ENCODE results near the gene HSD17B1. TPM values are rescaled to one million over a fixed set of nuclear protein-coding genes. Genes with fewer than 3 reads are reported as not detected.

HSD17B1 gene
- total RNA-seq, 1 experiment from 2014 or later: 1.5 TPM

DNA sequence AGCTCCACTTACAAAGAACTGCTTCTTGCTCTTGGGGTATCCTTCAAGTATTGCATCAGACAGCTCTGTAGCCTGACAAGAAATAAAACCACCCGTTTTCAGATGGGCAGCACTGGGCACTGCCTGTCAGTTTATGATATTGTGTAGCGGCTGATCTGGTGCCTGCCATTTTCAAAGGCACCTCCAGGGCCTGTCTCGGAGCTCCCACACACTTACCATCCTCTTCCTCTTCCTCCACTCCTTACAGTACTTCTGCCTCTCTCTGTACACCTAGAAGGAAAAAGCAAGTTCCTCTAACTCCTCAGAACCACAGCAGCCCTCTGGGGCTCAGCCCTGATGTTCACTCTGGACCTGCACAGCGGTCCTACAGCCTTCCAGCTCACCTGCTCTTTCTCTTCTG, 20.4 kb downstream of the HSD17B1 start (continued):
- TF ChIP-seq HMGA2 (CRISPR knock-in tag; IDR thresholded peaks at IDR 0.05) (no peak), PRRX2 (CRISPR knock-in tag; IDR thresholded peaks at IDR 0.05) (no peak), GTF2I (CRISPR knock-in tag; conservative IDR thresholded peaks at IDR 0.05) (no peak)
- TF ChIP-seq, protein P1, sequence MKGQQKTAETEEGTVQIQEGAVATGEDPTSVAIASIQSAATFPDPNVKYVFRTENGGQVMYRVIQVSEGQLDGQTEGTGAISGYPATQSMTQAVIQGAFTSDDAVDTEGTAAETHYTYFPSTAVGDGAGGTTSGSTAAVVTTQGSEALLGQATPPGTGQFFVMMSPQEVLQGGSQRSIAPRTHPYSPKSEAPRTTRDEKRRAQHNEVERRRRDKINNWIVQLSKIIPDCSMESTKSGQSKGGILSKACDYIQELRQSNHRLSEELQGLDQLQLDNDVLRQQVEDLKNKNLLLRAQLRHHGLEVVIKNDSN (CRISPR knock-in tag; IDR thresholded peaks at IDR 0.05): no peak

DNA sequence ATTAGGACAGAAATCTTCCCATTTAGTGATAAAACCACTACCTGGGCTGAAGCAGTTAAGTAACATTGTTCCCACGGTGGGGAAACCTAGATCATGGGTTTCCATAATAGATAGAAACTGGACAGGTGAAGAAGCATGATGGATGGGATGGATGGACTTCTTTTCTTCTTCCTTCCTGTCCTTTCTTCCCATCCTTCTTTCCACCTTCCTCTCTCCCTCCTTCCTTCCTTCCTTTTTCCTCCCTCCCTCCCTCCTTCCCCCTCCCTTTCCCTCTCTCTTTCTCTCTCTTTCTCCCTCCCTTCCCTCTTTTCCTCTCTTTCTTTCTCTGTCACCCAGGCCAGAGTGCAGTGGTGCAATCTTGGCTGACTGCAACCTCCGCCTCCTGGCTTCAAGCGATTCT, 21.7 kb downstream of the HSD17B1 start:
- Mint-ChIP-seq H3K9me3 (no peaks in the 10 kb centered on the region), H3K4me1 (peaks cover 20% of the 10 kb centered on the region), H3K27ac (no peak overlapping the region), H3K36me3 (peaks cover 43% of the 10 kb centered on the region), H3K4me3 (no peak overlapping the region), H3K27me3 (ENCODE audit: low read depth) (no peaks in the 10 kb centered on the region)
- no peak for ATAC-seq
- CTCF ChIA-PET: no interaction called here
- no peak for TF ChIP-seq NR2C2 (CRISPR knock-in tag; IDR thresholded peaks at IDR 0.05)
- TF ChIP-seq KAT7 (CRISPR knock-in tag; IDR thresholded peaks at IDR 0.05; ENCODE audit: borderline replicate concordance): no peak
- TF ChIP-seq, protein P2, sequence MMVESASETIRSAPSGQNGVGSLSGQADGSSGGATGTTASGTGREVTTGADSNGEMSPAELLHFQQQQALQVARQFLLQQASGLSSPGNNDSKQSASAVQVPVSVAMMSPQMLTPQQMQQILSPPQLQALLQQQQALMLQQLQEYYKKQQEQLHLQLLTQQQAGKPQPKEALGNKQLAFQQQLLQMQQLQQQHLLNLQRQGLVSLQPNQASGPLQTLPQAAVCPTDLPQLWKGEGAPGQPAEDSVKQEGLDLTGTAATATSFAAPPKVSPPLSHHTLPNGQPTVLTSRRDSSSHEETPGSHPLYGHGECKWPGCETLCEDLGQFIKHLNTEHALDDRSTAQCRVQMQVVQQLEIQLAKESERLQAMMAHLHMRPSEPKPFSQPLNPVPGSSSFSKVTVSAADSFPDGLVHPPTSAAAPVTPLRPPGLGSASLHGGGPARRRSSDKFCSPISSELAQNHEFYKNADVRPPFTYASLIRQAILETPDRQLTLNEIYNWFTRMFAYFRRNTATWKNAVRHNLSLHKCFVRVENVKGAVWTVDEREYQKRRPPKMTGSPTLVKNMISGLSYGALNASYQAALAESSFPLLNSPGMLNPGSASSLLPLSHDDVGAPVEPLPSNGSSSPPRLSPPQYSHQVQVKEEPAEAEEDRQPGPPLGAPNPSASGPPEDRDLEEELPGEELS (CRISPR knock-in tag; IDR thresholded peaks at IDR 0.05): no peak
- no peak for TF ChIP-seq ELF4 (CRISPR knock-in tag; IDR thresholded peaks at IDR 0.05; ENCODE audit: low read depth)
- no peak for TF ChIP-seq NR1H2 (CRISPR knock-in tag; IDR thresholded peaks at IDR 0.05)
- no peak for TF ChIP-seq RORB (CRISPR knock-in tag; IDR thresholded peaks at IDR 0.05)
- no peak for TF ChIP-seq CDX4 (CRISPR knock-in tag; IDR thresholded peaks at IDR 0.05; ENCODE audit: borderline replicate concordance)
- no peak for DNase-seq (ENCODE audit: low spot score)
- POLR2A ChIA-PET: no interaction called here

- peaks cover 20% of the 10 kb centered on the region for H3K4me1 Mint-ChIP-seq
- peak overlapping the region; percentile 85 for H3K27ac Mint-ChIP-seq
- H3K9me3 Mint-ChIP-seq: no peaks in the 10 kb centered on the region
- H3K4me3 Mint-ChIP-seq: peak overlapping the region; percentile 98
- no peaks in the 10 kb centered on the region for H3K27me3 Mint-ChIP-seq (ENCODE audit: low read depth)
- peak; percentile 21 for ATAC-seq
- ChIA-PET CTCF (interaction anchor here (0.8 to 3.3 kb wide), 24 partner anchors 10 to 264 kb away, joined by 3 to 122 read pairs (median 20); partner anchors contain the start of genes CCR10, CNTNAP1, MLX and NAGLU), POLR2A (interaction anchor here (0.5 to 1.6 kb wide), 6 partner anchors 23 to 106 kb away, joined by 3 to 7 read pairs (median 3); partner anchors contain the start of genes CNTNAP1 and PLEKHH3)
- peaks cover 27% of the 10 kb centered on the region for H3K36me3 Mint-ChIP-seq
- DNase-seq (ENCODE audit: low spot score): no peak
- 0 out of 2 replicates have a peak, but pooled peaks have one; percentile 9 for TF ChIP-seq CREB1 (CRISPR knock-in tag; IDR thresholded peaks at IDR 0.05)
- no peak for TF ChIP-seq NFATC4 (CRISPR knock-in tag; IDR thresholded peaks at IDR 0.05)
These were observed 24.4 kb downstream of the HSD17B1 start for GRCh38 chr17:42577140-42577531.

DNA sequence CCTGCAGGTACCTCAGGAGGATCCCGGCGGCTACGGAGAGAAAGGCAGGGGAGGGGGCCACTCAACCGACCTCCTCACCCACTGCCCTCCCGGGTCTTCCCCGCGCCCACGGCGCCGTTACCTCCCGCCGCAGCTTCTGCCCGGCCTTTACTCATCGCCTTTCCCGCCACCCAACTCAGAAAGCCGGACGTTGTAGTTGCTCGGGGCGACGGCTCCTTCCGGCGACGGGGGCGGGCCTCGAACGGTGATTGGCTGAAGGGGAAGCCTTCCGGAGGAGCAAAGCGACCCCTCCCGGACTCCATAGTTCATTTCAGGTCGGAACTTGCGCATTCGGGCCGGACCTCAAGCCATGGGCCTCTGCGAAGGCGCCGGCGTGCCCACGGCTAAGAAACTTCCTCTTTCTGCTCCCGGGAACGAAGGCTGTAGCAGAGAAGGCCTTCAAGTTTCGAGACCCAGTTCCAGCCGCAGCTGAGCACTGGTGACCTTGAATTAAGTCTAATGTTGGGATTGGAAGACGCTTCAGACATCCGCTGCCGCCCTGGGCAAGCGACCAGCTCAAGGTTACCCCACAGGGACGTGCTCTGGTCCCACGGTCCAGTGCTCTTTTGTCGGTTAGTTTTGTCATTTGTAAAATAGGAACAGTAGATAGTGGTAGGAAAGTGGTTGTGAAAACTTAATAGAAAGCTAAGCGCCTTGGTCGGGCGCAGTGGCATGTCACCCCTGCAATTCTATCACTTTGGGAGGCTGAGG, 25.0 kb downstream of the HSD17B1 start, which contains the start of gene PSMC3IP:
PSMC3IP (minus strand) TSS at position 198 of the 750 bp plus-strand sequence; CDS start at position 155, 43 bp downstream.
- peak within 1 kb of the TSS; percentile 100 for H3K27ac Mint-ChIP-seq
- CTCF ChIA-PET: interaction anchor here (0.6 to 3.3 kb wide), 67 partner anchors 8 to 457 kb away, joined by 3 to 122 read pairs (median 5); partner anchors contain the start of genes BECN1, CAVIN1, CCR10 and CNTD1
- peaks cover 20% of the 10 kb centered on the region for H3K4me1 Mint-ChIP-seq
- peaks cover 25% of the 10 kb centered on the region for H3K36me3 Mint-ChIP-seq
- no peaks in the 10 kb centered on the region for H3K9me3 Mint-ChIP-seq
- H3K27me3 Mint-ChIP-seq (ENCODE audit: low read depth): no peaks in the 10 kb centered on the region
- ATAC-seq (peak; percentile 81), DNase-seq (ENCODE audit: low spot score) (peak; percentile 96)
- POLR2A ChIA-PET: interaction anchor here (0.5 to 1.6 kb wide), 15 partner anchors 24 to 387 kb away, joined by 3 to 9 read pairs (median 4); partner anchors contain the start of genes CNTNAP1, PLEKHH3, RETREG3 and TUBG1
- peak within 1 kb of the TSS; percentile 98 for H3K4me3 Mint-ChIP-seq
- TF ChIP-seq ZNF232 (CRISPR knock-in tag; IDR thresholded peaks at IDR 0.05) (0 out of 2 replicates have a peak, but pooled peaks have one; percentile 51), NFYB (CRISPR knock-in tag; conservative IDR thresholded peaks at IDR 0.05; ENCODE audit: low read depth) (peak; percentile 88), ARID4B (CRISPR knock-in tag; IDR thresholded peaks at IDR 0.05; ENCODE audit: borderline replicate concordance) (peak; percentile 50)
- TF ChIP-seq, protein P3, sequence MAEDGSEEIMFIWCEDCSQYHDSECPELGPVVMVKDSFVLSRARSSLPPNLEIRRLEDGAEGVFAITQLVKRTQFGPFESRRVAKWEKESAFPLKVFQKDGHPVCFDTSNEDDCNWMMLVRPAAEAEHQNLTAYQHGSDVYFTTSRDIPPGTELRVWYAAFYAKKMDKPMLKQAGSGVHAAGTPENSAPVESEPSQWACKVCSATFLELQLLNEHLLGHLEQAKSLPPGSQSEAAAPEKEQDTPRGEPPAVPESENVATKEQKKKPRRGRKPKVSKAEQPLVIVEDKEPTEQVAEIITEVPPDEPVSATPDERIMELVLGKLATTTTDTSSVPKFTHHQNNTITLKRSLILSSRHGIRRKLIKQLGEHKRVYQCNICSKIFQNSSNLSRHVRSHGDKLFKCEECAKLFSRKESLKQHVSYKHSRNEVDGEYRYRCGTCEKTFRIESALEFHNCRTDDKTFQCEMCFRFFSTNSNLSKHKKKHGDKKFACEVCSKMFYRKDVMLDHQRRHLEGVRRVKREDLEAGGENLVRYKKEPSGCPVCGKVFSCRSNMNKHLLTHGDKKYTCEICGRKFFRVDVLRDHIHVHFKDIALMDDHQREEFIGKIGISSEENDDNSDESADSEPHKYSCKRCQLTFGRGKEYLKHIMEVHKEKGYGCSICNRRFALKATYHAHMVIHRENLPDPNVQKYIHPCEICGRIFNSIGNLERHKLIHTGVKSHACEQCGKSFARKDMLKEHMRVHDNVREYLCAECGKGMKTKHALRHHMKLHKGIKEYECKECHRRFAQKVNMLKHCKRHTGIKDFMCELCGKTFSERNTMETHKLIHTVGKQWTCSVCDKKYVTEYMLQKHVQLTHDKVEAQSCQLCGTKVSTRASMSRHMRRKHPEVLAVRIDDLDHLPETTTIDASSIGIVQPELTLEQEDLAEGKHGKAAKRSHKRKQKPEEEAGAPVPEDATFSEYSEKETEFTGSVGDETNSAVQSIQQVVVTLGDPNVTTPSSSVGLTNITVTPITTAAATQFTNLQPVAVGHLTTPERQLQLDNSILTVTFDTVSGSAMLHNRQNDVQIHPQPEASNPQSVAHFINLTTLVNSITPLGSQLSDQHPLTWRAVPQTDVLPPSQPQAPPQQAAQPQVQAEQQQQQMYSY (CRISPR knock-in tag; IDR thresholded peaks at IDR 0.05): peak; percentile 53; the same call in 1 of the 2 replicates
